SK-N-SH (cell line): ENCODE results near the gene TCTN2.

Experiments used
- ELF1 ChIP-seq: IDR thresholded peaks from 2 replicates; pipeline ENCODE4 v1.4.0; 2012
- EP300 ChIP-seq, 2 experiments: IDR thresholded peaks; 2 replicates each; pipeline versions ENCODE4 v1.4.0 to v1.6.1; 2012; ENCODE audit warnings: borderline replicate concordance in 1 of 2, low read depth in 1 of 2, low read length in 1 of 2
- EZH2phosphoT487 ChIP-seq: fragments of 200-600 bp; sonication (generic); IDR thresholded peaks from 2 replicates; pipeline ENCODE4 v1.6.1; 2017; ENCODE audit warnings: low read depth, mixed run types, mild to moderate bottlenecking, antibody characterized with exemption, moderate library complexity, borderline replicate concordance
- FOXJ3 ChIP-seq: sonication (generic); formaldehyde crosslinking; IDR thresholded peaks from 2 replicates; pipeline ENCODE4 v1.5.1; 2020; ENCODE audit warnings: mild to moderate bottlenecking, missing genetic modification reagents
- MEF2A ChIP-seq: IDR thresholded peaks from 2 replicates; pipeline ENCODE4 v1.4.0; 2012; ENCODE audit warnings: low read depth, borderline replicate concordance
- RFX5 ChIP-seq: IDR thresholded peaks from 2 replicates; pipeline ENCODE4 v1.6.1; 2012; ENCODE audit warnings: mild to moderate bottlenecking, improper control_type of control experiment, low read length
- SIN3A ChIP-seq: IDR thresholded peaks from 2 replicates; pipeline ENCODE4 v1.6.1; 2012; ENCODE audit warnings: low read depth, mild to moderate bottlenecking, low read length, moderate library complexity, borderline replicate concordance
- SMC3 ChIP-seq: IDR thresholded peaks from 2 replicates; pipeline ENCODE4 v1.6.1; 2012; ENCODE audit warnings: low read depth, low read length, improper control_type of control experiment
- TAF1 ChIP-seq: IDR thresholded peaks from 2 replicates; pipeline ENCODE4 v1.6.1; 2012; ENCODE audit warnings: low read depth, mild to moderate bottlenecking, low read length, moderate library complexity, borderline replicate concordance
- YY1 ChIP-seq: IDR thresholded peaks from 2 replicates; pipeline ENCODE4 v1.4.0; 2012; ENCODE audit warnings: low read depth, mild to moderate bottlenecking
- ZBTB33 ChIP-seq: IDR thresholded peaks from 2 replicates; pipeline ENCODE4 v1.4.0; 2012; ENCODE audit warnings: low read depth, borderline replicate concordance
- TF ChIP-seq, protein P1 (sequence below): fragments of 200-600 bp; sonication (generic); IDR thresholded peaks from 2 replicates; pipeline ENCODE4 v1.6.1; 2017; ENCODE audit warnings: antibody characterized with exemption, mild to moderate bottlenecking, moderate library complexity
- TF ChIP-seq, protein P2 (sequence below): IDR thresholded peaks from 2 replicates; pipeline ENCODE4 v1.4.0; 2012; ENCODE audit warnings: low read depth
- TF ChIP-seq, protein P3 (sequence below): IDR thresholded peaks from 2 replicates; pipeline ENCODE4 v1.4.0; 2012; ENCODE audit warnings: low read depth, borderline replicate concordance

GRCh38 chr12:123731596-123731995, 60.7 kb downstream of the TCTN2 start:
- TF ChIP-seq EZH2phosphoT487 (no peak), ZBTB33 (no peak), YY1 (no peak), EP300 (IDR thresholded peaks at IDR 0.05; ENCODE audit: borderline replicate concordance in 1 of 2, low read depth in 1 of 2, low read length in 1 of 2) (no peak), SMC3 (no peak), SIN3A (no peak), TAF1 (no peak), FOXJ3 (CRISPR knock-in tag) (no peak), MEF2A (no peak), RFX5 (no peak), ELF1 (no peak)
- TF ChIP-seq, protein P1, sequence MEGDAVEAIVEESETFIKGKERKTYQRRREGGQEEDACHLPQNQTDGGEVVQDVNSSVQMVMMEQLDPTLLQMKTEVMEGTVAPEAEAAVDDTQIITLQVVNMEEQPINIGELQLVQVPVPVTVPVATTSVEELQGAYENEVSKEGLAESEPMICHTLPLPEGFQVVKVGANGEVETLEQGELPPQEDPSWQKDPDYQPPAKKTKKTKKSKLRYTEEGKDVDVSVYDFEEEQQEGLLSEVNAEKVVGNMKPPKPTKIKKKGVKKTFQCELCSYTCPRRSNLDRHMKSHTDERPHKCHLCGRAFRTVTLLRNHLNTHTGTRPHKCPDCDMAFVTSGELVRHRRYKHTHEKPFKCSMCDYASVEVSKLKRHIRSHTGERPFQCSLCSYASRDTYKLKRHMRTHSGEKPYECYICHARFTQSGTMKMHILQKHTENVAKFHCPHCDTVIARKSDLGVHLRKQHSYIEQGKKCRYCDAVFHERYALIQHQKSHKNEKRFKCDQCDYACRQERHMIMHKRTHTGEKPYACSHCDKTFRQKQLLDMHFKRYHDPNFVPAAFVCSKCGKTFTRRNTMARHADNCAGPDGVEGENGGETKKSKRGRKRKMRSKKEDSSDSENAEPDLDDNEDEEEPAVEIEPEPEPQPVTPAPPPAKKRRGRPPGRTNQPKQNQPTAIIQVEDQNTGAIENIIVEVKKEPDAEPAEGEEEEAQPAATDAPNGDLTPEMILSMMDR = no peak
- TF ChIP-seq, protein P2, sequence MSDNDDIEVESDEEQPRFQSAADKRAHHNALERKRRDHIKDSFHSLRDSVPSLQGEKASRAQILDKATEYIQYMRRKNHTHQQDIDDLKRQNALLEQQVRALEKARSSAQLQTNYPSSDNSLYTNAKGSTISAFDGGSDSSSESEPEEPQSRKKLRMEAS = no peak
- TF ChIP-seq, protein P3, sequence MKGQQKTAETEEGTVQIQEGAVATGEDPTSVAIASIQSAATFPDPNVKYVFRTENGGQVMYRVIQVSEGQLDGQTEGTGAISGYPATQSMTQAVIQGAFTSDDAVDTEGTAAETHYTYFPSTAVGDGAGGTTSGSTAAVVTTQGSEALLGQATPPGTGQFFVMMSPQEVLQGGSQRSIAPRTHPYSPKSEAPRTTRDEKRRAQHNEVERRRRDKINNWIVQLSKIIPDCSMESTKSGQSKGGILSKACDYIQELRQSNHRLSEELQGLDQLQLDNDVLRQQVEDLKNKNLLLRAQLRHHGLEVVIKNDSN = no peak
